ENCODE measurements around the gene OBI1.

GRCh38 chr13:78596399-78596735, 62.6 kb downstream of the OBI1 start:
- TF ChIP-seq POLR2A (IDR thresholded peaks at IDR 0.05; ENCODE audit: low read length) (no peak), GATA1 (IDR thresholded peaks at IDR 0.05; ENCODE audit: low read depth, low read length) (no peak)

Measured in erythroblast (primary cell).